HG03159 (cell line): ENCODE measurements around the gene BDH1.
A peak's percentile ranks its signal among the peaks of the same experiment; 100 is the strongest.
"Not testable (repeated sequence)": the region's sequence is repeated elsewhere in the genome, so short reads cannot be mapped to it uniquely, and the experiment has no call there.

Experiments used
- ATAC-seq: cut with Tn5 transposase; IDR thresholded peaks from one replicate; pipeline ENCODE4 v1.9.1; 2021; ENCODE audit warnings: mild to moderate bottlenecking, moderate library complexity; ENCODE audit not compliant: unreplicated experiment

The BDH1 gene

DNA sequence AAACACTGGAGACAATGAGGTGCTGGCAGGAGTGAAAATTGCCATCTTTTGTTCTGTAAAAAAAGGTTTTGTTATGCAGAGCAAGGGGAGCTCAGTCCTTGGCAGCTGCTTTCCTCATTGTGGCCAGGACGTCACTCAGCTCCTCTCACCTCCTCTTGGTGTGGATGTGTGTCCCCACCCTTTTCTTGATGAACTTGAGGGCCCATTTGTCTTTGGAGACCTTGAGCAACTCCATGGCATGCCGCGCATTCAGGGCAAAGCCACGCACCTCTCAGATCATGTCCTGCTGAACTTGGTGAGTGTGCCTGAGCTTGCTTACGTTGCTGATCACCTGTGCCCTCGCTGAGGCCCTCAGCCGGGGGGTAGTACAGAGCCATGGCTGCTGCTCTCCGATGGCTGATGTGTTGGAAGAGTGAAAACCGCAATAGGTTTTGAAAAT is 24.5 kb upstream of the BDH1 start:
- no peak for ATAC-seq

DNA sequence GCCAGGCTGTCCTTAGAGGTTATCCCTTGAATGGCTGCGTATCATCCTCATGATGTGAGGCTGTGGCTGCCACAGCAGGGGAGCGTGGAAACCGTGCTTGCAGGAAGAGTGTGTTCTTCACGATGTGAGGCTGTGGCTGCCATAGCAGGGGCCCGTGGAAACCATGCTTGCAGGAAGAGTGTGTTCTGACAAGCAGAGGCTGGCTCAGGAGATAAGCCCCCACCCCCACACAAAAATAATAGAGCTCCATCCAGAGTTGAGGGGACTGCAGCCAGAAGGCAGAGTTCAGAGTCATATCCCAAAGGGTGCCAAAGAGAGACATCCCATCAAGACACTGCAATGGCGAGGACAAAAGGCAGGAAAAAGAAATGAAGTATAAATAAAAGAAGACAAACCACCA is 22.6 kb upstream of the BDH1 start:
- no peak for ATAC-seq

DNA sequence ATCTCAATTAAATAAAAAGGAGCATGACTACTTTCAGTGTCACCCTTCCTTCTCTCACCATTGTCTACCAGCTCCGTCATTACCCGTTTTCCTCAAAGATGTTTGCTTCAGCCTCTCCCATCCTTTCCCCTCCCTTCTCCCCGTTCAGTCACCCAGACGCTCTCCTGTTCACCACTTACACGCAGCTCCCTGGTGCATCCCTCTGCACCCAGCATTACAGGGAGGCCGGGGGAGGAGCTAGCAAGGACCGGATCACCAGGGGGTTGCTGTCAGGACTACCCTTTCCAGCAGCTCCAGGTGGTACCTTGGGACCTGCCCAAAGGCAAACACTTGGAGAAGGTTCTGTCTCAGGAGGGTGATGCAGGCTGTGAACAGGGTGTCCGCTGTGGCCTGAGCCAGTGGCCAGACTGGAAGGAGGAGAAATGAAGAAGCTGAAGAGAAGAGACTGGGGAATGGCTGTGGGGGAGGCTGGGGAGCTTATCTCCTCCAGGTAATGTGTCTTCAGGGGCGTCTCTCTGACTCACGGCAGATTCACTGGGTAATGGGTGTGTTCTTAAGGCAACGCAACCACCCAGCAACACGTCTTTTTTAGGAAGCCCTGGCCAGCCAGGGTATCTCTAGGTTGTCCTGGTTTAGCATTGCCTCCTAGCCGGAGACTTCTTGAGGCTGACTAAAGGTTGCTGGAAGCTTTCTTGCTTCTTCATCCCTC is 21.8 kb upstream of the BDH1 start:
- no peak for ATAC-seq

DNA sequence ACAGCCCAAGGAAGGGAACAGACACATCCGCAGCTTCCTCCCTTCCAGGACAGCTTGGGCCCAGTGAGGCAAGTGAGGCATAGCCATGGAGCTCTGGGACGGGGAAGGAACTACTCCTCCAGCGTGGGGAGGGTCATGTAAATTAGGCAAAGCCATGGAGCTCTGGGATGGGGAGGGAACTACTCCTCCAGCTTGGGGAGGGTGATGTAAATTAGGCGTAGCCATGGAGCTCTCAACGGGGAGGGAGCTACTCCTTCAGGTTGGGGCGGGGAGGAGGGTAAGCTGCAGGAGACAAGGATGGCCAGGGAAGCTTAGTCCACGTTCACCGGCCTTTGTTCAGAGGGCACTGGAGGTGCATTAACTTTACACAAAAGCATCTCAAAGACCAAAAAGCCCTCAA is 21.1 kb upstream of the BDH1 start:
- ATAC-seq = no peak

DNA sequence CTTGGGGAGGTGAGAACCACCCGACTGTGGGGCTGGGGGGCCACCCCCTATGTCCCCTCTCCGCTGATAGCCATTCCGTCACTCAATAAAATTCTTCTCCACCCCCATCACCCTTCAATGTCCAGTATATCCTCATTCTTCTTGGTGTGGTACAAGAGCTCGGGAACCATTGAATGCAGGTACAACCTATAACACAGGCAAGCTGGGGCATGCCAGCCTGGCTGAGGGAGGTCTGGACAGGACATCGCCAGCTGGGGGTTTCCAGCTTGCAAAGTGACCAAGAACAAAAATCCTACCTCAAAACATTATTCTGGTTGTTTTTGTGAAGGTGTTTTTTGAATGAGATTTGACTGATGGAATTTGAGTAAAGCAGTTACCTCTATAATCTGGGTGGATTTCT is 19.6 kb upstream of the BDH1 start:
- no peak for ATAC-seq

DNA sequence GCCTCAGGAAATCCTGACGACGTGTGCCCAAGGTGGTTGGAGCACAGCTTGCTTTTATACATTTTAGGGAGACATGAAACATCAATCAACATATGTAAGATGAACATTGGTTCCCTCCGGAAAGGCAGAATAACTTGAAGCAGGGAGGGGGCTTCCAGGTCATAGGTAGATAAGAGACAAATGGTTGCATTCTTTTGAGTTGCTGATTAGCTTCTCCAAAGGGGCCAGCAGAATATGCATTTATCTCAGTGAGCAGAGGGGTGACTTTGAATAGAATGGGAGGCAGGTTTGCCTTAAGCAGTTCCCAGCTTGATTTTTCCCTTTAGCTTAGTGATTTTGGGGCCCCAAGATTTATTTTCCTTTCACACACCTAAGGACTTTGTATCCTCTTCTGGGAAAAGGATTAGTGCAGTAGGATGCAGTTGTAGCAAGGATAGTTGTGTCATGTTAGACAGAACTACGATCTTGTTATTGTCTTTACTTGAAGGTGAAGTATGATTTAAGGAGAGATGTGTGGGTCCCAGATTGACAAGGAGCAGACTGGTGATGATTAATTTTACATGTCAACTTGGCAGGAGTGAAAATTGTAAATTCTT is 18.7 kb upstream of the BDH1 start:
- ATAC-seq = not testable (repeated sequence)

DNA sequence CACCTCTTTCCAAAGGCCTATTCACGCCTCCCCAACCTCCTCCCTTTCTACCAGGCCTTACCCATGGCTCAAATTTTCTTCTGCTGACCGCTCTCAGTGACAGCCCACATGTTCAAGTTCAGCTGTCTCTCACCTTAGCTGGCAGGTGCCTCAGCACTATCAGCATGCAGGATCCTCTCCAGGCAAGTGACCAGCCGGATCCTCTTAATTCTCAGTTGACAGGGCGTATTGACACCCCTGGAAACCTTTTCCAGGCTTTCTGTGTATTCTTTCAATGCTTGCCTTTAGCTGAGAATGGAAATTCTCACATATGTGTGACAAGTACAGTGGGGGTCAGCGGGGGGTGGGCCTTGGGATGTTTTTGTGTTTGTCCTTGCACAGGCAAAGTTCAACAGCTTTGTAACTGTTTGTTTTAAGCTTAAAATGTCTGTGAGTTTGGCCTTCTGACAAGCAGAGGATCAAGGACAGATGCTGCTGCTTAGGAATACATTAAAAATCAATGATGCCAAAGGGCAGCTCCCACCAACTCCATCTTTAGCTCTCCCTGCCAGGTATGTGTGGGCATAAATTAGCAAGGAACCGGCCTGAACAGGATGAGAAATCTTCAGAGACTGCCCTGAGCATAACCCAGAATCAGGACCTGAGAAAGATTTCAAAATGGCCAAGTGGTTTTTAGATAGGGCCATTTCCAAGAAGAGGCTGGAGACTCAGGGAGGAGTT is 17.4 kb upstream of the BDH1 start:
- ATAC-seq = no peak

DNA sequence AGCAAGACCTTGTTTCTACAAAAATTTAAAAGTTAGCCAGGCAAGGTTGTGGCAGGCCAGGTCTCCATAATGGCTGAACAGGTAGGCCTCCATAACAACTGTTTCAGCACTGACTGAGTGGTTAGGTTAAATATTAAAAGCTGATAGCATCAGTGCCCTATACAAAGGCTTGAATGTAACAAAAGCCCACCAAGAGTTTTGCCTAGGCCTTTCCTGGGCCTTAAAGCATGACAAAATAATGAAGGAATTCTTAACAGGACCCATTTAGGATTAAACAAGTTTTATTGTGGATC is 16.1 kb upstream of the BDH1 start:
- not testable (repeated sequence) for ATAC-seq

DNA sequence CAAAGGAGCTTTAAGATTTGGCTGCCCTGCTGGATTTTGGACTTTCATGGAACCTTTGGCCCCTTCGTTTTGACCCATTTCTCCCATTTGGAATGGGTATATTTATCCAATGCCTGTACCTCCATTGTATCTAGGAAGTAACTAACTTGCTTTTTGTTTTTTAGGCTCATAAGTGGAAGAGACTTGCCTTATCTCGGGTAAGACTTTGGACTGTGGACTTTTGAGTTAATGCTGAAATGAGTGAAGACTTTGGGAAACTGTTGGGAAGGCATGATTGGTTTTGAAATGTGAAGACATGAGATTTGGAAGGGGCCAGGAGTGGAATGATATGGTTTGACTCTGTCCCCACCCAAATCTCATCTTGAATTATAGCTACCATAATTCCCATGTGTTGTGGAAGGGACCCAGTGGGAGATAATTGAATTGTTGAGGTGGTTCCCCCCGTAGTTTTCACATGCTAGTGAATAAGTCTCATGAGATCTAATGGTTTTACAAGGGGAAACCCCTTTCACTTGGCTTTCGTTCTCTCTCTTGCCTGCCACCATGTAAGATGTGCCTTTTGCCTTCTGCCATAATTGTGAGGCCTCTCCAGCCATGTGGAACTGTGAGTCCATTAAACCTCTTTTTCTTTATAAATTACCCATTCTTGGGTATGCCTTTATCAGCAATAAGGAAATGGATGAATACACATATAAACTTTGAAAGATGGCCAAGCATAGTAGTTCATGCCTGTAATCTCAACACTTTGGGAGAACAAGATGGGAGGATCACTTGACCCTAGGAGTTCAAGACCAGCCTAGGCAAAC is 15.5 kb upstream of the BDH1 start:
- not testable (repeated sequence) for ATAC-seq

DNA sequence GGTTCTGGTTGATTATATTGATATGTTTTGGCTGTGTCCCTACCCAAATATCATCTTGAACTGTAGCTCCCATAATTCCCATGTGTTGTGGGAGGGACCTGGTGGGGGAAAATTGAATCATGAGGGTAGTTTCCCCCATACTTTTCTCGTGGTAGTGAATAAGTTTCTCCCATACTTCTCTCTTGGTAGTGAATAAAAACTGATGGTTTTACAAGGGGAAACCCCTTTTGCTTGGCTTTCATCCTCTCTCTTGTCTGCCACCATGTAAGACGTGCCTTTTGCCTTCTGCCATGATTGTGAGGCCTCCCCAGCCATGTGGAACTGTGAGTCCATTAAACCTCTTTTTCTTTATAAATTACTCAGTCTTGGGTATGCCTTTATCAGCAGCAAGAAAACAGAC is 13.7 kb upstream of the BDH1 start:
- ATAC-seq = not testable (repeated sequence)

DNA sequence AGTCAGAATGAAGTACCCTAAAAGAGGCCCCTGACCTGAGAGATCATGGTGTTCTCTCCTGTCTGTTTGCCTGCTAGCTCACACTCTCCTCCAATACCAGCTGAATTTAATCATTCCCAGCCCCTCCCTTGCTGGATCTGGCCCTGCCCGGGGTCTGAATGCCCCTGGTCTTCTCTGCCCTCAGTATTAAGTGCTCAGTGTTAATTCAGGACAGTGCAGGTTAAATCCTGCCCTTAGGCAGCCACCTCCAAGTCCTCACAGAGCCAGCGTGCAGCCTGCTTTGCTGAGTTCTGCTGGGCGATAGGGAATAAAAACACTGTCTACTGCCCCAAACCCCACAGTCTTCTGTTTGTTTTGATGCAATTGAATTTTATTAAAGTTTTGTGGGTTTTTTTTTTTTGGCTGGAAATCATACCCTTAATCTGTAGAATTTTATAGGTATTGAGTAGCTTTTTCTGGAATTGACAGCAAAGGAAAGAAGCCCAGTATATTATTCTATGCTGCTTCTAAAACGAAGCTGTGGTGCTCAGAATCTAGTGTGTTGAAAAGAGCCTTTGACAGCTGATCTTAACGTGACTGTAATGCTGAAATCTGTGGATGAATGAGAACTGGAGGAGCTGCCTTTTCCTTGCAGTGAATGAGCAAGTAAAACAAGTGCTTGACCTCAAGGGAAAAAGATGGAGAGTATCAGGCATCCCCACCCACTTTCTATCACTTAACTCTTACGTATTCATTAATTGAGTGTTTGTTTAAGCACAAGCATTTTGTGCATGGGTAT is 12.3 kb upstream of the BDH1 start:
- ATAC-seq = no peak

DNA sequence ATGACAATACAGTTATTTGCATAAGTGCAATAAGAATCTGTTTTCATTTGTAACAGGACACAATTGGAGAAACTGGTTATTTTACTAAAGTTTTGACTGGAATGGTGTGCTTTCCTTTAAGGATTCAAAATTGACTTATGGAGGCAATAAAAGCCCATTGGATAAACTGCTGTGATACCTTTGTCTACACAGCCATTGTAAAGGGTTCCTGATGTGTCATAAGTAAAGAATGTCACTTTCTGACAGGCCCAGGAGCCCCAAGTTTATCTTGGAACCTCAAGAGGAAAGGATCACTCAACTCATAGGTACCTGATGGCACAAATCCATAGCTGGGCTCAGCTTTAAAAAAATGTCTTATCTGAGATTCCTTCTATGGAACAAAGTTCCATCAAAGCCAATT is 10.4 kb upstream of the BDH1 start:
- not testable (repeated sequence) for ATAC-seq

DNA sequence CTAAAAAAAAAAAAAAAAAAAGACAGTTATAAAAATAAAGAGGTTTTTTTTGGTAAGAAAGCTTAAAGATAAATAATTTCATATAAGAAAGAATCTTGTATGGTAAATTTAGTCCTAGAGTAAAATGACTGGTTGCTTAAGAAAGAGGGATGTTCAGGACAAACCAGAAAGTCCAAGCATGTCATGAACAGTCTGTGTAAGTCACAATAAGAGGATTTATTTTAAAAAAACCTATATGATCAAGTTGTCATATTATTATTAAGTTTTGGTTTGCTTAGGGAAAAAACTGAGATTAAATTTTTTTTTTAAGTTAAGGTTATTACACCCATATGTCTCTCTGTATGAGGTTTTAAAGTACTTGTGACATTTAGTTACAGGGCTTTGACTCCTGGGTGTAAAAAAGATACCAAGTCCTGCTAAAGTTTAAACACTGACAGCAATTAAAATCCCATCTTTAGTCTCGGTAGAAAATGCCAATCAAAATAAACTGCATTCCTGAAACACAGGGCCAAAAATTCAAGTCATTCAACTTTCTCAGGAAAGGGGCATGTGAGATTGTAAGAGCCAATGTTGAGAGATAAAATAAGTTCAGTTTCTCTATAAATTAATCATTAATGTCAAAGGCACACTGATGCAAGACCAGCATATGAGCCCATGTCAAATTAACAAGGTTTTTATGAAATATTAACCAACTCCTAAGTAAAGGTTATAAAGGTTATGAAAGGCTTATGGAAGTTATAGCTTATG is 8.5 kb upstream of the BDH1 start:
- ATAC-seq = no peak

DNA sequence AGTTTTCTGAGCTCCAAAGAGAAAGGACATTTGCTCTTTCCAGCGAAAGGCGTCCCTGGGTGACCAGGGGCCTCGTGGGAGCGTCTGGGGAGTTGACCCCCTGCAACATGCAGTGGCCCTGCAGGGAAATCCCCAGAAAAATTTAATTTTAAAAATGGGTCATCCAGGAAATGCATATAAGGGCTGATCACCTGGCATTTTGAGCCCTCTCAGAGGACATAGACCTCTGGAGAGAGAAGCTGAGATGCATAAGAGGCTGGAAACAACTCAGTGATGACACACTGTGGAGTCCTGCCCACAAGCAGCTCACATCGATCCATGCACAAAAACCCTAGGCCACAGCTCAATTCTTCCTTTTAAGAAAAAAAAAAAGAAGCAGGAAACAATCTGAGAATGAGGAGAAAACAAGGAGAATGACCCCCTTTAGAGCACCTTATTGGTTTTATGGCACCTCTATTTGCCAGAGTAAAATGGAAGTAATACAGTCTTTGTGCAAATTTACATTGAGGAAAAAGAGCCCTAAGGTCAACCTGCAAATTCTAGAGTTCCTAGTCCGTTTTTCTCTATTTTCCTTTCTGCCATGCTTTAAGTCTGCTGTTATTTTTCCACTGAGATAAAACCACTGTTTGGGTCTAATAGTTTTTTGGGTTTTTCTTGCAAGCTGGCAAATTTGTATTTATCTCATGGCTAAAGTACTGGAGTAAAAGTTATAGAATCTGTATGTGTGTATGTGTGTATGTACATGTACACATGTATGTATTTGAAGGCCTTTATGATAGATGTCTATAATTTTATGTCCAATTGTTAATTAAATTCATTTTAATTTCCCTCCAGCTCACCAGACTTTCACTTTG is 6.9 kb upstream of the BDH1 start:
- ATAC-seq = no peak

DNA sequence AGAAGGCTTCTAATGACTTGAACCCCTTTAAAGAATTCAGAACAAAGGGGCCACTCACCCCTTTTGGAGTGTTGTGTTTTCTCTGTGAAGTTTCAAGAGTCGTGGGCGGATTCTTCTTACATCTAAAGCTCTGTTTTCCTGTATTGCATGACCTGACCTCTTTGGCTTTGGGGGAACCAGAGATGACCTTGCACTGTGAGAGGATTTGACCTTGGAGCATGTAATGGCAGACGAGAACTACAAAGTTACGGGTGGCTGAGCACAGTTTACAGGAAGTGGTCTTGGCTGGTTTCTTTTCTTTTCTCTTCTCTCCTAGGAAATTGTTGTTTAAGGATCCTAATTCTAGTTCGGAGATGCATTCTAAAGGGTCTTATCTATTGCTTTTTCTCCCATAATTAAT is 6.2 kb upstream of the BDH1 start:
- ATAC-seq = no peak

DNA sequence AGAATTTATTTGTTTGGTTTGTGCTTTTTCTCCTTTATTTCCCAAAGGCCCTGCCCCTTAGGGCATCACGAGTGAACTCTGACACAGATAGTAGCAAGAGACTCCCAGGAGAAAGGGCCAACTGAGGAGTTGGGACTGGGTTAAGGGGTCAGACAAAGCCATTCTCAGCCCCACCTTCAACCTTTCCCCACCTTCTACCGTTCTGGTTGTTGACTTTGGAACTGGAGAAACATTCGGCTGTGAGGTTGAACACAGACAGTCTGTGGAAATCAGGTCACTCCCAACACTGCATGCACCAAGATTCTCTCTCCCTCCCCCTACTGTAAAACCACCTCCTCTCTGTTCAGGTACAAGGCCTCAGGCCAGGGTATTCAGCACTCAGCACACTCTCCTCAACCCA is 3.9 kb upstream of the BDH1 start:
- ATAC-seq = no peak

DNA sequence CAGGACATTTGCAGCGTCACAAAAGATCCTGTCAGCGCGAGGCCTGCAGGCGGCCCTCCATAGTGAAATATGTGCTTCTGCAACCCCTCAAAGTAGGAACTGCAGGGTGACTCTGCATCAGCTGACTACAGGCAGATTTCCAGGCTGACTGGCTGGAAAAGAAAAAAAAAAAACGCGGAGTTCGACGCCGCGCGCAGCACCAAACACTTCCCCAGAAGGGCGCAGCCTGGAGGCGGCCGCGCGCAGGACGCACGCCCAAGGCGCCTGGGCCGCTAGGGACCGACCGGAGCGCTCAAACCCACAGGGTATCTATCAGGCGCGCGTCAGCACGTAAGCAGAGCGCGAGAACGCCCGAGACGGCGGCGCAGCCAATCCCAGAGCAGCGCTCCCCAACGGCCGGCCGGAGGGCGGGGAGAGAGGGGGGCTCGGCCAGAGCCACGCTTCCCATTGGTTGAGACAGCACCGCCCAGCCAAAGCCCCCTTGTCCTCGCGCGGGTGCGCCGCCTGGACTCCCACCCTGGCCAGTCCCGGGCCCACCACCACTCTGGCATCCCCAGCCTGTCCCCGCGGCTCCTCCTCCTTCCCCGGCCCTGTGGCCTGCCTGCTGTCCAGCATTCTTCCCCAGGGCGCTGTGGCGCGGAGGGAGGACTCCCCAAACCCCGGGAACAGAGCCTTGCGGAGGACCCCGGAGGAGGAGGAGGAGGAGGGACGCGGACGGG is 1.0 kb downstream of the BDH1 start:
- peak; percentile 95 for ATAC-seq

DNA sequence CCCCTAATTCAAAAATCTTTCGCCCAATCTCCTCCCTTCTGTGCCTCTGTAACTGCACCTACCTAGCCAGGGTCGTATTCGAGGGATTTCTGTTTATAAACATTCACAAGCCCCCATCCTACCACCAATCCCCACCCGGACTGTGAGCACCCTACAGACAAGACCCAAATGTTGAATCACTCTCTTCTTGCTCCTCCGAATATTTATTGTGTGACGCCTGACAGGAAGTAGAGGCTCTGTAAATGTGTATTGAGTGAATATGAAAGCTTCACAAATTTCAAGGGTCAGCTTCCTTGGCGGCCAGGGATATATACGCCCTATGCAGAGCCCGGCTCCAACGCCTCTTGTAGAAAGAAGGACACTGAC is 1.6 kb downstream of the BDH1 start:
- no peak for ATAC-seq

DNA sequence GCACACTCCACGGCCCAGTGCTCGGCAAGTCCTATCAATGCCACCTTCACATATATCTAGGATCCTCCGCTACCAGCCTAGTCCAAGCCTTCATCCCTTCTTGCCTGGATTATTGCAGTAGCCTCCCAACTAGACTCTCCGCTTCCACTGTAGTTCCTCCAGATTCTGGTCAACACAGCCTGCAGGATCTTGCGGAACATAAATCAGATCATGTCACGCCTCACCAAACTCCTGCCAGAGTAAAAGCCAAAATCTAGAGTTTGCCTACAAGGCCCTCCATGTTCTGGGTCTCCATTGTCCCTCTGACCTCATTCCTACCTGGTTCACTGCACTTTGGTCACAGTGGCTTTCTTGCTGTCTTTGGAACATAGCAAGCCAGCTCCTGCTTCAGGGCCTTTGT is 3.6 kb downstream of the BDH1 start:
- ATAC-seq = no peak
